A204.1 (cell line): ENCODE results near the gene FBXO10.

Source experiments
- FAIRE-seq: peaks from 2 replicates; lab custom pipeline; 2012; peaks lifted over from hg19 to GRCh38; lab: Jason Lieb, UNC

FBXO10 gene

DNA sequence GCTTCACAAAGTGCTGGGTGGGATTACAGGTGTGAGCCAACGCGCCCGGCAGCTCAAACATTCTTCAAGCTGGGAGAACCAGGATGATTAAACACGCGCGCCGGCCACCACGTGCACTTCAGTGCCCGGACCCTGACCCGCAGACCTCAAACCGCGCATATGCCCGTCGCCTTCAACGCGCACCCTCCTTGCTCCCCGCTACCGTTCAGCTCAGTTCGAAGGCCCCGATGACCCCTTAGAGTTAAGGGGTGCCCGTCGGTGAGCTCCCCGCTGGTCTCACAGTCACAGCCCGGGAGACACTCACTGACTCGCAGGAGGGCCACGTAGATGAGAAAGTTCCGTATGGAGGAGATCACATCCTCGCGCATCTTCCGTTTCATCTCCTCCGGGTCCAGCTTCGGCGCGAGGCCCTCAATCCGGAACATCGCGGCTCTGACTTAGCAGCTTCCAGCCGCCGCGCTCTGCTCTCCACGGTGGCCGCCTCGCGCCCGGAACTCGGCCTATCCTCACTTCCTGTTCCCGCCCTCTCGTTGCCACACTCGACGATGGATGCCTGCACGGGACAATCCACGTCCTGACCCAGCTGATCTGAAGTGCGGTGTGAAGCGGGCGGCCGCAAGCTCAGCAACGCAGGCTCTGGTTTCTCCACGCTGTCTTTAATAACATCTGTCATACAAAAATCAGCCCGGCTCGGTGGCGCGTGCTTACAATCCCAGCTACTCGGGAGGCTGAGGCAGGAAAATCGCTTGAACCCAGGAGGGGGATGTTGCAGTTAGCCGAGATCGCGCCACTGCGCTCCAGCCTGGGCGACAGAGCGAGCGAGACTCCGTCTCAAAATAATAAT lies 16.1 kb upstream of the FBXO10 start, which contains the start of gene TOMM5:
TSS of gene TOMM5 (minus strand) at position 490 of the 844 bp plus-strand sequence. CDS start at position 425, 65 bp downstream.
- FAIRE-seq: no peak

- no peak for FAIRE-seq
Measured at GRCh38 chr9:37587521-37587920, 11.3 kb upstream of the FBXO10 start.

DNA sequence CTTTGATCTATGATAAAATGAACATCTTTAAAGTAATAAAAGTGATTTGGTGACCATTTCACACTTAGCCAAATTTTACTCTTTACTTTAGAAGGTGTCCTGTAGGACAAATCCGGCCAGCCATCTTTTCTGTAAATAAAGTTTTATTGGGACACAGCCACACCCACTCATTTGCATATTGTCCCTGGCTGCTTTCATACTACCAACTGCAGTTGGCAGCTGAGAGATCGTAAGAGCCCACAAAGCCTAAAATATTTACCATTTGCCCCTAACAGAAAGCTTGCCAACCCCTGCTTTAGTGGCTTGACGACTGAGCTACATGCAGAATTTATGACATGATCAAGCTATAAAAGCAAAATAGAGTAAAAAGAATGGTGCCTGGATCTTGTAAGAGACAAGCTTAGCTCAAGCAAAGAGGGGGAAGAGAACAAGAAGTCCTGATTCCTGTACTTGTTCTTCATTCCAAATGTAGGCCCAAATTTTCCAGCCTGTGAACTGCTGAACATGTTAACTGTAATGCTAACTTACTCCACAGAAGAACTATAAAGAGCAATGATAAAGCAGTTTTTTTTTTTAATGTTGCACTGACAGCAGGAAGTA lies 7.4 kb upstream of the FBXO10 start:
- no peak for FAIRE-seq

- peak; percentile 91 for FAIRE-seq
Measured at GRCh38 chr9:37582548-37583157, 6.5 kb upstream of the FBXO10 start.

GRCh38 chr9:37575511-37575914 lies 667 bp downstream of the FBXO10 start:
- no peak for FAIRE-seq

- no peak for FAIRE-seq
Measured at GRCh38 chr9:37575001-37575400, 1.2 kb downstream of the FBXO10 start.

- FAIRE-seq: no peak
Measured at GRCh38 chr9:37574241-37574721, 1.9 kb downstream of the FBXO10 start.

GRCh38 chr9:37571282-37571681 lies 4.9 kb downstream of the FBXO10 start:
- no peak for FAIRE-seq

DNA sequence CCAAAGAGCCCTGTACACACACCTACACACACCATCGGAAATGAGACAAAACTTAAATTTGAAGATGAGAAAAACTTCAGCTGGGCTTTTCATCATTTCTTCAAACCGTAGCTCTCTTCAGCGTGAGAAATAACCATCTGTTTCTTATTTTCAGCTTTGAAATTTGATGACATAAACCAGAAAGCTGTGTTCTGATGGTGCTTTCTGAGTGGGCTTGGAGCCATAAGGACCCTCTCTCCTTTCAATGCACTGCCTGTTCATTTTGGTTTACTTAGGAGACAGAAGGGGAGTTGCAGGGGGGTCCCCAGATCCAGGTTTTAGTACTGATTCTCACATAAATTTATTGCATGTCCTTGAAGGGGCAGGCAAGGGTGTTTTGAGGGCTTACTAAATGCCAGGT lies 9.5 kb downstream of the FBXO10 start:
- FAIRE-seq: no peak

- no peak for FAIRE-seq
Measured at GRCh38 chr9:37565661-37566618, 10.2 kb downstream of the FBXO10 start.

DNA sequence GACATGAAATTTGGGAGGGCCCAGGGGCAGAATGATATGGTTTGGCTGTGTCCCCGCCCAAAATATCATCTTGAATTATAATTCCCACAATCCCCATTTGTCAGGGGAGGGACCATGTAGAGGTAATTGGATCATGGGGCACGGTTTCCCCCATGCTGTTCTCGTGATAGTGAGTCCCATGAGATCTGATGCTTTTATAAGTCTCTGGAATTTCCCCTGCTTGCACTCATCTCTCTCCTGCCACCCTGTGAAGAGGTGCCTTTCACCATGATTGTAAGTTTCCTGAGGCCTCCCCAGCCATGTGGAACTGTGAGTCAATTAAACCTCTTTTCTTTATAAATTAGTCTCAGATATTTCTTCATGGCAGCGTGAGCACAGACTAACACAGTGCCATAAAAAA lies 11.3 kb downstream of the FBXO10 start:
- no peak for FAIRE-seq

- no peak for FAIRE-seq
Measured at GRCh38 chr9:37563806-37564513, 12.2 kb downstream of the FBXO10 start.

DNA sequence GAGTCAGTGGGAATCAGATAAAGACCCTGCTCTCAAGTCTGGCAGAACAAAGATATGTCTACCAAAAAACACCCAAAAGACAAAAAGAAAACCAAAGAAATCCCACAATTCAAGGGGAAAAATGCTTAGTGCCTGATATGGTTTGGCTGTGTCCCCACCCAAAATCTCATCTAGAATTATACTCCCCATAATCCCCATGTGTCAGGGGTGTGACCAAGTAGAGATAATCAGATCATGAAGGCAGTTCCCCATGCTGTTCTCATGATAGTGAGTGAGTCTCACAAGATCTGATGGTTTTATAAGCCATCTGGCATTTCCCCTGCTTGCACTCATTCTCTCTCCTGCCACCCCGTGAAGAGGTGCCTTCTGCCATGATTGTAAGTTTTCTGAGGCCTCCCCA lies 13.4 kb downstream of the FBXO10 start:
- no peak for FAIRE-seq

GRCh38 chr9:37561682-37562081 lies 14.5 kb downstream of the FBXO10 start:
- no peak for FAIRE-seq

GRCh38 chr9:37559855-37560592 lies 16.2 kb downstream of the FBXO10 start:
- no peak for FAIRE-seq

DNA sequence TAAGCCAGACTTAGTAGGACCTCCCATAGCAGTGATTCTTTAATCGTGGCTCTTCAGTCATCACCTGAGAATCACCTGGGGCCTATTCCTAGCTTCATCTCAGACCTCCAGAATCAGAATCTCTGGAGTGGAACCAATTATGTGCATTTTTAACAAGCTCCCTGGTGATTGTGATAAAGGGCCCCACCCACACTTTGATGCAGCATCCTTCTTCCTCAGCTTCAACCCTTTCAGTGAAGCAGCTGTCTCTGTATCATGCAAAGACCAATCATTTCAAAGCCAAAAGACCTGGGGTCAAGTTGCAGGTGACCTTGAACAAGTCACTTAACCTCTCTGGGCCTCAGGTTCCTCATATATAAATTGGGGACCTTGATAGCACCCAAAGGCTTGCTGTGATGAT lies 17.1 kb downstream of the FBXO10 start:
- no peak for FAIRE-seq

DNA sequence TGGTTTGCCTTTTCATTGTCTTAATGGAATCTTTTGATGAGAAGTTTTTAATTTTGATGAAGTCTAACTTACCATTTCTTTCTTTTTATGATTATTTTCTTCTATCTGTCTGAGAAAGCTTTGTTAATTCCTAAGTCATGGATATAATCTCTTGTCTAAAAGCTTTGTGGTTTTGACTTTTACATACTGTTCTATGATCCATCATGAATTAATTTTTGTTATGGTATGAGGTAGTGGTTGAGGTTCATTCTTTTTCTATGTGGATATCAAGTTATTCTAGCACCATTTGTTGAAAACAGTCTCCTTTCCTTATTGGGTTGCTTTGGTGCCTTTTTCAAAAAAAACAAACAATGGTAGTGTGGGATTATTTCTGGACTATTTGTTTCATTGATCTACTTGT lies 20.4 kb downstream of the FBXO10 start:
- no peak for FAIRE-seq

GRCh38 chr9:37554318-37554717 lies 21.9 kb downstream of the FBXO10 start:
- FAIRE-seq: no peak

DNA sequence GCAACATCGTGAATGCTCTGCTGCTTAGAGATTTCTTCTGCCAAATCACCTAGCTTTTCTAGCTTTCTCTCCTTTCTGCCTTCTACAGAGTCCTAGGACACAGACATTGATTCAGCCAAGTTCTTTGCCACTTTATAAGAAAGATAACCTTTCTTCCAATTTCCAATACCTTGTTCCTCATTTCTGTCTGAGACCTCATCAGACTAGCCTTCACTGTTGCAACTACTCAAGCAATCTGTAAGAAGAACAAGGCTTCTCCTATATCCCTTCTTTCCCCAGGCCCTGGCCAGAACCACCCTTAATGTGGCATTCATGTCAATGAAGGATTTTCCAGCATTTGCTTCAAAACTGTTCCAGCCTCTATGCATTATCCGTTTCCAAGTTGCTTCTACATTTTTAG lies 24.3 kb downstream of the FBXO10 start:
- no peak for FAIRE-seq

DNA sequence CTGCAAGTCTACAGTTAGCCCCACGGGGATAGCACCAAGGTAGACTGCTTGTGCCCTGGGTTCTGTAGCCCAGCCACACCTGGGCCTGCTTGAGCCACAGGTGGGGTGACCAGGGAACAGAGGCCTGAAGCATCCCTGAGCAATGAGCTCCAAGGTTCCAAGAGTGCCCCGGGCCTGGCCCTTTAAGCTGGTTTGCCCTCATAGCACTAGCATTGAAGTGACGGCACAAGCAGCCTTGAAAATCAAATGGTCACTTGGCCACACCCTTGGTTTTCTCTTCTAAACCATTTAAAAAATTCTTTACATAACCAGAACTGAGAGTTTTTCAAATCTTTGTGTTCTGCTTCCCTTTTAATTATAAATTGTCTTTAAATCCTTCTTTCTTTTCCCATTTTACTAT lies 24.7 kb downstream of the FBXO10 start:
- FAIRE-seq: no peak

DNA sequence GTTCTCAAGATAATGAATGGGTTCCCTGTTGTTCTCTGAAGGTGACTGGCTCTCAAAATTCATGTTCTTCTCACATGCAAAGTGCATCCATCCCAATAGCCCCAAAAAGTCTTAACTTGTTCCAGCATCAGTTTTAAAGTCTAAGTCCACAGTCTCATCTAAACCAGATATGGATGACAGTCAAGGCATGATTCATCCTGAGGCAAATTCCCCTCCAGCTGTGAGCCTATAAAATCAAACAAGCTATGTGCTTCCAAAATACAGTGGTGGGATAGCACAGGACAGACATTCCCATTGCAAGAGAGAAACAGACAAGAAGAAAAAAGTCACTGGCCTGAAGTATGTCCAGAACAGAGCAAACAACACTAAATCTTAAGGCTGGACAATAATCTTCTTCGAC lies 25.4 kb downstream of the FBXO10 start:
- FAIRE-seq: no peak
